NCI-H460 (cell line): ENCODE results near the gene NDUFS7. TPM values are rescaled to one million over a fixed set of nuclear protein-coding genes. Genes with fewer than 3 reads are reported as not detected.

Experiments
- DNase-seq: peaks from one replicate; pipeline ENCODE4 v3.0.0-alpha.2; 2016; ENCODE audit warnings: low read depth; ENCODE audit errors: extremely low read depth
- total RNA-seq: library from RNA; depleted of rRNA; stranded (reverse); fragments of >200 nt; shearing (Covaris generic); gene quantifications from 2 replicates; pipeline ENCODE4 v1.2.3, GENCODE V29; 2014

The NDUFS7 gene
- total RNA-seq, 1 experiment from 2014 or later: 52.3 TPM

- DNase-seq: no peak
Measured at GRCh38 chr19:1364070-1364704, 19.5 kb upstream of the NDUFS7 start.

- no peak for DNase-seq
Measured at GRCh38 chr19:1365319-1366269, 18.1 kb upstream of the NDUFS7 start.

- no peak for DNase-seq
Measured at GRCh38 chr19:1366296-1366695, 17.4 kb upstream of the NDUFS7 start.

- no peak for DNase-seq
Measured at GRCh38 chr19:1366899-1367870, 16.5 kb upstream of the NDUFS7 start.

DNA sequence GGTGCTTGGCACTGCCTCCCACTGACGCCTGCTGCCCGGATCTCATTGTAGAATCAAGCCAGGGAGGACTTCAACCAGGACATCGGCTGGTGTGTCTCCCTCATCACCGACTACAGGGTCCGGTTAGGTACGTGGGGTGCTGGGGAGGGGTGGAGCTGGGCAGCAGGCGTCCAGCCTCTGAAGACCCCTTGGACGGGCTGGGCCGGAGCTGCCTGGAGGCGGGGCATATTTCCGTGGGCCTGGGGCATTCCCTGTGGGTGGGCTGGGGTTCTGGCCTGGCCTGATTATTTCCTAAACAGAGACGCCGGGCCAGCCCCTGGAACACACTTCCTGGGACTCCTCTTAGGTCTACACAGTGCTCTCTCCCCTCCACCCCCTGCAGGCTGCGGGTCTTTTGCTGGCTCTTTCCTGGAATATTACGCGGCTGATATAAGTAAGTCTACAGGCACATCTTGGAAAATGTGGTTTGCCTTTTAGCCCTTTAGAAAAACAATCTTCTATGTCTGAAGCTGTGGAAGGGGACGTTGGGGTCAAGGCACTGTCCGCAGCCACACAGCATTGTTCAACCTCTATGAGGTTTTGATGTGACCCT is 14.4 kb upstream of the NDUFS7 start:
- no peak for DNase-seq

- no peak for DNase-seq
Measured at GRCh38 chr19:1370579-1371361, 12.9 kb upstream of the NDUFS7 start.

DNA sequence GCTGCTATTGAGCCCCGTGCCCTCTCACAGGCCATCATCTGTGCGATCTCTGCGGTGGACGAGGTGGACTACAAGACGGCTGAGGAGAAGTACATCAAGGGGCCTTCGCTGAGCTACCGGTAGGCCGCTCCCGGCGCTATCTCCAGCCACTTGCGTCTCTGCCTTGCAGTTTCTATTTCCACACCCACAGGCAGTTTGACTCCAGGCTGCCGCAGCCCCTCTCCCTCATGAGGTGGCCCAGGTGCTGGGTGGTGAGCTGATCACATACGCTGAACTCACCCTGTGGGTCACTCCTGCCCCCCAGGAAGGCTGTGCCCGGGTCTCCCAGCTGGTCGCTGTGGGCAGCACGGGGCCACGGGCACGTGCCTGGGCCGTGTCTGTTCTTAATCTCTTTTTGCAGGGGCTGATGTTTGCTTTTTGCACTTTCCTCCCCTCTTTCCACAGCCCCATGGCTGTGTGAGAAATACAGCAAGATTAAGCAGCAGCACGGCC is 10.6 kb upstream of the NDUFS7 start:
- no peak for DNase-seq

- DNase-seq: no peak
Measured at GRCh38 chr19:1373534-1374249, 10.0 kb upstream of the NDUFS7 start.

- DNase-seq: no peak
Measured at GRCh38 chr19:1374250-1374577, 9.5 kb upstream of the NDUFS7 start.

DNA sequence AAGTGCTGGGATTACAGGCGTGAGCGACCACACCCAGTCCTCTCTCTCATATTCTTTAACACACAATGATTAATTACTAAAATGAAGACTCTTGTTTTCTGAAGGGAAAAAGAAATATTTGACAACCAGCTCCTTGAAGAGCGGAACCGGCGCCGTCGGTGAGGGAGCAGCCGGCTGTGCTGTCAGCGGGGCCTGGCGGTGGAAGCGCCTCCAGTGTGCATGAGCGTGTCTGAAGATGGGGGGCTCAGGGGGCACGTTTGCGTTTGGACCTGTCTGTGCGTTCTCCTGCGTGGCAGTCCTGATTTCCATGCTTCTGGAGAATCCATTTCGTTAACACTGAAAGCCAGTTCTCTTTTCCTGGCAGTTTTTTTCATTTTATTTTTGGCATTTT is 7.3 kb upstream of the NDUFS7 start:
- no peak for DNase-seq

GRCh38 chr19:1377176-1377964 is 6.3 kb upstream of the NDUFS7 start:
- DNase-seq: no peak

- no peak for DNase-seq
Measured at GRCh38 chr19:1377965-1378785, 5.5 kb upstream of the NDUFS7 start.

DNA sequence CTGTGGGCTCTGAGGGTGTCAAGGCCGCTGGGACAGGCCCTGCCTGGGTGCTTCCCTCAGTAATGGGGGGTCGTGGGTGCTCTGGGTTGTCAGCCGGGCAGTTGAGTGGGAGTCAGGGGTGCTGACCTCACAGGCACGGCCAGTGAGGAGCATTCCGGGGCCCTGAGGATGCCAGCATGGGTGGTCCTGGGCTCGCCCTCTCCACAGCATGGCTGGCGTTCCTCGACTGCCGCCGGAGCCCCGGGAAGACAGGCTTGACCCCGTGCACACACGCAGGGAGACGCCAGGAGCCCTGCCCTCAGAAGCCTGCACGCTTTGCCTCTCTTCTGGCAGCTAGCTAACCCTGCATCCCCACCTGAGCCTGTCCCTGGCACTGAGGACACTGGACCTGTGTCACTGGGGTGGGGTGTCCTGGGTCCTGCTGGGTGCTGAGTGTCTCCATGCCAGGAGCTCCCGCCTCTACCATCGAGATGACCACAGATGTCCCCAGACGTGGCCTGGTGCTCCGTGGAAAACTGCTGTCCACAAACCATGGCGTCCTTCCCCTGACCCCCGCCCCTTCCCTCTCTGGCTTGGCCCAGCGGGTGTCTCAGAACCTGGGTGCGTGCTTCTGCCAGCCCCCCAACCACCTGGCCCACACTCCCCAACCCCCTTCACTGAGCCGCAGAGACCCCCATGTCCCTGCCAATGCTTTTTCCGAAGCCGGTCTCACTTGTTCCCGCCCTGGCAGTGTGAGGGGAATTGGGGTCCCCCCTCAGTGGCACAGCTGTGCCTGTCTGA is 4.4 kb upstream of the NDUFS7 start:
- DNase-seq: no peak

- DNase-seq: no peak
Measured at GRCh38 chr19:1379961-1380489, 3.7 kb upstream of the NDUFS7 start.

GRCh38 chr19:1382250-1382649 is 1.5 kb upstream of the NDUFS7 start:
- DNase-seq: no peak

DNA sequence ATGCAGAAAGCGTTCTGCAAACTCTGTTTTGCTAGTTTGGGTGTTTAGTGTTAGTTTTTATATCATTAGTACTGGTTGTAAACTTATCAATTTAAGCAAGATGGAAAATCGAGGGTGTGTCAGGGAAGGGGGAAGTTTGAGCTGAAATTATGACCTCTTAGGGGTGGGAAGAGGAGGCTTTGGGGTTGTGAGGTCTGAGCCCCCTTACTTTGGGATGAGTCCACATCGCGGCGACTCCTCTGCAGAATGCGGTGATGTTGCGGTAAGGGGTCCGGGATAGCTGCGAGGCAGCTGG is 743 bp upstream of the NDUFS7 start:
- DNase-seq: no peak

GRCh38 chr19:1384085-1384462 is 367 bp downstream of the NDUFS7 start:
- no peak for DNase-seq
